ENCODE measurements around the gene CELA2B. TPM values are rescaled to one million over a fixed set of nuclear protein-coding genes. Genes with fewer than 3 reads are reported as not detected.

Gene CELA2B
- total RNA-seq, 1 experiment from 2014 or later: not detected

DNA sequence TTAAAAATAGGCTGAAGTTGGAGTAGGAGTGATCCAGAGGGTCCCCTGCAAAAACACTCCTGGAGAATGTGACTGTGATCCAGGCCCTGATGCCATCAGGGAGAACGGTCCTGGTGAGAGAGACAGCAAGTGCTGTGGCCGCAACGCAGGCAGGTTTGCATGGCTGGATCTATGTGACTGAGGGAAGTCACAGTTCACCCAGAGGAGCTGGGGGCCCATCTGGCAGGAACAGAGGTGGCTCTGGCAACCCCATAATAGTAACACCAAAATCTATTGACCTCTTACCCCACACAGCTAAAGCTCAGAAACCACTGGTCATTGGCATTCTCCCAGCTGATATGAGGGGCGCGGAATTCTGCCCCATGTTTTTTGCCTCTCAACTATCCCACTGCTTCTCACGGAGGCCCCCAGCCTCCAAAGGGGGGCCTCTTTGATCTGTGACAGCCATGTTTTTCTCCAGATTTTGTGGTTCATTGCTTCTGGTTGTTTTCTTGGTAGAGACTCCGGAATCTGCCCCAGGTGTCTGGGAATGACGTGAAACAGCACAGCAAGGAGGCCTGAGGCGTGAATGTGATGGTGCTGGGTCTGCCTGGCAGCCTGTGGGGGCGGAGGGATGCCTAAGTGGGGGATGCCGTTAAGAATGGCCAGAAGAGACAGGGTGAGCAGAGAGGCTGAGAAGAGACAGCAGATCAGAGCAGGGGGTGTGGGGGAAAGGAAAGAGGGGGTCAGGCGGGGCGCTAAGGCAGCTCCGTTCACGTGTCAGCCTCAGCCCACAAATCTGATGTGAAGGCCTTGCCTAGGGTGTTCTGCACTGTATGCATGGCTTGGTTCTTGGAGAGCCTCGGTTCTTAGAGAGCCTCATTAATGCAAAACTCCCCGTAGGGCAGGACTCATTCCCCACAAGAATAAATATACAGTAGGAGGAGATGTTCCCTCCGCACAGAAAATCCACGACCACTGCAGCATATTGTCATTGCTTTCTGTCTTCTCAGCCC is 24.6 kb downstream of the CELA2B start:
- no peaks in the 10 kb centered on the region for H3K9me3 ChIP-seq (ENCODE audit: insufficient read depth, low read depth)
- no TSS peak for BruUV-seq (replicated peaks)
- TF ChIP-seq EZH2 (IDR thresholded peaks at IDR 0.05; ENCODE audit: low read depth): no peak
- TF ChIP-seq, protein P1, sequence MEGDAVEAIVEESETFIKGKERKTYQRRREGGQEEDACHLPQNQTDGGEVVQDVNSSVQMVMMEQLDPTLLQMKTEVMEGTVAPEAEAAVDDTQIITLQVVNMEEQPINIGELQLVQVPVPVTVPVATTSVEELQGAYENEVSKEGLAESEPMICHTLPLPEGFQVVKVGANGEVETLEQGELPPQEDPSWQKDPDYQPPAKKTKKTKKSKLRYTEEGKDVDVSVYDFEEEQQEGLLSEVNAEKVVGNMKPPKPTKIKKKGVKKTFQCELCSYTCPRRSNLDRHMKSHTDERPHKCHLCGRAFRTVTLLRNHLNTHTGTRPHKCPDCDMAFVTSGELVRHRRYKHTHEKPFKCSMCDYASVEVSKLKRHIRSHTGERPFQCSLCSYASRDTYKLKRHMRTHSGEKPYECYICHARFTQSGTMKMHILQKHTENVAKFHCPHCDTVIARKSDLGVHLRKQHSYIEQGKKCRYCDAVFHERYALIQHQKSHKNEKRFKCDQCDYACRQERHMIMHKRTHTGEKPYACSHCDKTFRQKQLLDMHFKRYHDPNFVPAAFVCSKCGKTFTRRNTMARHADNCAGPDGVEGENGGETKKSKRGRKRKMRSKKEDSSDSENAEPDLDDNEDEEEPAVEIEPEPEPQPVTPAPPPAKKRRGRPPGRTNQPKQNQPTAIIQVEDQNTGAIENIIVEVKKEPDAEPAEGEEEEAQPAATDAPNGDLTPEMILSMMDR (conservative IDR thresholded peaks at IDR 0.05): no peak
- CTCF ChIA-PET: no interaction called here
- H4K20me1 ChIP-seq (ENCODE audit: insufficient read depth): no peaks in the 10 kb centered on the region
- H3K4me2 ChIP-seq: no peak overlapping the region
- no peak overlapping the region for H3K27ac ChIP-seq
- no peaks in the 10 kb centered on the region for H3K36me3 ChIP-seq (ENCODE audit: low read depth)
- DNase-seq: no peak
- POLR2A ChIA-PET (ENCODE audit: unreplicated experiment): interaction anchor here (0.6 kb wide), 1 partner anchor 163 kb away, joined by 7 read pairs; no protein-coding TSS in a partner anchor
- no peaks in the 10 kb centered on the region for H3K79me2 ChIP-seq (ENCODE audit: low read depth)
- H3K9me2 ChIP-seq (ENCODE audit: insufficient read depth): no peaks in the 10 kb centered on the region
- no peaks in the 10 kb centered on the region for H3F3A ChIP-seq (ENCODE audit: insufficient read depth, low read depth)
- H2AFZ ChIP-seq: no peak overlapping the region
- H3K27me3 ChIP-seq (ENCODE audit: insufficient read depth, low read depth): no peaks in the 10 kb centered on the region
- H3K4me1 ChIP-seq (replicated peaks; ENCODE audit: insufficient read depth): no peaks in the 10 kb centered on the region
- H3K4me3 ChIP-seq: no peak overlapping the region
- intact Hi-C loops (cut with micrococcal nuclease; ENCODE audit: unreplicated experiment): loop anchor here (2.0 to 10.0 kb wide), 2 partner anchors 66 to 178 kb away; partner anchors contain the start of gene CTRC

DNA sequence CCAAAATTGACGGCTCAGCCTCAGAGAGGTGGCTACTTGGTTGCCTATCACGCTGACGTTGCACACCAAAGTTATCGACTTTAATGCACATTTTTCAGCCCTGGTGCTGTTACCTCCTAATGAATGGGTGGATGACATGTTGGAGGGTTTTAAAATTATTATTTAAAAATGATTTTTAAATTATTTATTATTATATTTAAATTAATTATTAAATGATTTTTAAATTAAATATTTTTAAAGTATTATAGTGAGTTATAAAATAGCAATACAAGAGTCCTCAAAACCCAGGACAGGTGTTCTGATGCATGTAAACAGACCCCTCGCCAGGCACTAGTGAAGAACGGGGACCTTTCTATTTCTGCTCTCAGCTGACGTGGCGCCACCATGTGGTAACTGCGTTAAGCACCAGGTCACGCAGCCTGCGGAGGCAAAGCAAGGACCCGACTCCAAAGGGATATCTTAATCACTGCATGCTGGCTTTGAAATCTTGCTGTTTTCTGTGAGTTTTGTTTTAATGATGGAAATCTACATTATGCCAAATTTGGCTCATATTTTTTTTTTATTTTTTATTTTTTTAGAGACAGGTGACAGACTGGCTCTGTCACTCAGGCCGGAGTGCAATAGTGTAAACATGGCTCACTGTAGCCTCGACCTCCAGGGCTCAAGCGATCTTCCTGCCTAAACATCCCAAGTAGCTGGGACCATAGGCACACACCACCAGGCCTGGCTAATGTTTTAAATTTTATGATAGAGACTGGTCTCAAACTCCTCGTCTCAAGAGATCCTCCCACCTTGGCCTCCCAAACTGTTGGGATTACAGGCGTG is 25.5 kb downstream of the CELA2B start:
- Histone ChIP-seq H3K4me2 (no peak overlapping the region), H3K9me2 (ENCODE audit: insufficient read depth) (no peaks in the 10 kb centered on the region), H3K36me3 (ENCODE audit: low read depth) (no peaks in the 10 kb centered on the region), H3F3A (ENCODE audit: insufficient read depth, low read depth) (no peaks in the 10 kb centered on the region), H3K27me3 (ENCODE audit: insufficient read depth, low read depth) (no peaks in the 10 kb centered on the region), H3K79me2 (ENCODE audit: low read depth) (no peaks in the 10 kb centered on the region), H3K4me1 (replicated peaks; ENCODE audit: insufficient read depth) (no peaks in the 10 kb centered on the region), H3K9me3 (ENCODE audit: insufficient read depth, low read depth) (no peaks in the 10 kb centered on the region), H3K27ac (no peak overlapping the region), H4K20me1 (ENCODE audit: insufficient read depth) (no peaks in the 10 kb centered on the region), H2AFZ (no peak overlapping the region), H3K4me3 (no peak overlapping the region)
- TF ChIP-seq EZH2 (IDR thresholded peaks at IDR 0.05; ENCODE audit: low read depth): no peak
- TF ChIP-seq, protein P1 (conservative IDR thresholded peaks at IDR 0.05): peak; percentile 74
- no TSS peak for BruUV-seq (replicated peaks)
- POLR2A ChIA-PET (ENCODE audit: unreplicated experiment): no interaction called here
- intact Hi-C loops (cut with micrococcal nuclease; ENCODE audit: unreplicated experiment): loop anchor here (2.0 to 10.0 kb wide), 2 partner anchors 67 to 179 kb away; partner anchors contain the start of gene CTRC
- peak; percentile 39 to 65 for DNase-seq
- CTCF ChIA-PET: no interaction called here

DNA sequence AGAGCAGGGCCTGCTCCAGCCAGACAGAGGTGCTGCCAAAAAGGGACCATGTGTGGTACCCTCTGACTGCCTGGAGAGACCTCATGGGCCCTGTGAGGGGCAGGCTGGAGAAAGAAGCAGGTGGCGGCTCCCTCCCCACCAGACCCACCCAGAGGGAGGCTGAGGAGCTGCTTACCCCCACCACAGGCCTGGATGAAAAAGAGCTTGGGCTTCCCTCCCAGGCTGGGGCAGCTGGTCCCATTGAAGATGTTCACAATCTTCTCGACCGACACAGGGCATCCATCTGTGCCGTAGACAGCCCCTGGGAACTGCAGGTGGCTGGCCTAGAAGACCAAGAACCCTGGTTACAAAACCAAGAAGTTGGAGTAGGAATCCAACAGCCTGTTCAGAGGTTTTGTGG is 28.5 kb downstream of the CELA2B start:
- CTCF ChIA-PET: no interaction called here
- no peaks in the 10 kb centered on the region for H3K36me3 ChIP-seq (ENCODE audit: low read depth)

More for the DNA sequence above, 28.5 kb downstream of the CELA2B start:
- Histone ChIP-seq H3F3A (ENCODE audit: insufficient read depth, low read depth) (no peaks in the 10 kb centered on the region), H3K9me2 (ENCODE audit: insufficient read depth) (no peaks in the 10 kb centered on the region), H2AFZ (no peak overlapping the region), H3K4me1 (replicated peaks; ENCODE audit: insufficient read depth) (no peaks in the 10 kb centered on the region), H3K79me2 (ENCODE audit: low read depth) (no peaks in the 10 kb centered on the region), H3K4me2 (no peak overlapping the region), H3K4me3 (no peak overlapping the region), H3K9me3 (ENCODE audit: insufficient read depth, low read depth) (no peaks in the 10 kb centered on the region), H3K27me3 (ENCODE audit: insufficient read depth, low read depth) (no peaks in the 10 kb centered on the region), H3K27ac (no peak overlapping the region), H4K20me1 (ENCODE audit: insufficient read depth) (no peaks in the 10 kb centered on the region)
- POLR2A ChIA-PET (ENCODE audit: unreplicated experiment): no interaction called here
- intact Hi-C loops (cut with micrococcal nuclease; ENCODE audit: unreplicated experiment): loop anchor here (10.0 kb wide), 1 partner anchor 70 kb away; the partner anchor contains the start of gene CTRC
- TF ChIP-seq, protein P1 (conservative IDR thresholded peaks at IDR 0.05): no peak
- TF ChIP-seq EZH2 (IDR thresholded peaks at IDR 0.05; ENCODE audit: low read depth): no peak
- no TSS peak for BruUV-seq (replicated peaks)
- DNase-seq: no peak

All from PC-9 (cell line).